PFSK-1 (cell line): Measurements from ENCODE around the gene L3MBTL4.

Source experiments
- FOXP2 ChIP-seq: optimal IDR thresholded peaks from 2 replicates; pipeline ENCODE3; 2011; ENCODE audit warnings: borderline replicate concordance, control low read depth, inconsistent platforms; ENCODE audit not compliant: insufficient read depth; ENCODE audit errors: extremely low read length, extremely low read depth
- POLR2AphosphoS5 ChIP-seq: IDR thresholded peaks from 2 replicates; pipeline ENCODE4 v1.6.1; 2012; ENCODE audit warnings: low read depth, mild to moderate bottlenecking, control low read depth, low read length, moderate library complexity
- REST ChIP-seq, 2 experiments: IDR thresholded peaks; 2 replicates each; pipeline versions ENCODE4 v1.6.1 to v1.8.0; 2011 to 2012; ENCODE audit warnings: low read depth in 2 of 2, low read length in 2 of 2, control low read depth in 1 of 2, inconsistent platforms in 1 of 2, mild to moderate bottlenecking in 1 of 2, moderate library complexity in 1 of 2; ENCODE audit not compliant: insufficient read depth in 1 of 2
- SIN3A ChIP-seq: IDR thresholded peaks from 2 replicates; pipeline ENCODE4 v1.6.1; 2012; ENCODE audit warnings: mild to moderate bottlenecking, low read length, moderate library complexity, borderline replicate concordance; ENCODE audit not compliant: insufficient read depth
- TAF1 ChIP-seq: IDR thresholded peaks from 2 replicates; pipeline ENCODE4 v1.6.1; 2012; ENCODE audit warnings: low read length, control low read depth, borderline replicate concordance; ENCODE audit not compliant: insufficient read depth

The L3MBTL4 gene

DNA sequence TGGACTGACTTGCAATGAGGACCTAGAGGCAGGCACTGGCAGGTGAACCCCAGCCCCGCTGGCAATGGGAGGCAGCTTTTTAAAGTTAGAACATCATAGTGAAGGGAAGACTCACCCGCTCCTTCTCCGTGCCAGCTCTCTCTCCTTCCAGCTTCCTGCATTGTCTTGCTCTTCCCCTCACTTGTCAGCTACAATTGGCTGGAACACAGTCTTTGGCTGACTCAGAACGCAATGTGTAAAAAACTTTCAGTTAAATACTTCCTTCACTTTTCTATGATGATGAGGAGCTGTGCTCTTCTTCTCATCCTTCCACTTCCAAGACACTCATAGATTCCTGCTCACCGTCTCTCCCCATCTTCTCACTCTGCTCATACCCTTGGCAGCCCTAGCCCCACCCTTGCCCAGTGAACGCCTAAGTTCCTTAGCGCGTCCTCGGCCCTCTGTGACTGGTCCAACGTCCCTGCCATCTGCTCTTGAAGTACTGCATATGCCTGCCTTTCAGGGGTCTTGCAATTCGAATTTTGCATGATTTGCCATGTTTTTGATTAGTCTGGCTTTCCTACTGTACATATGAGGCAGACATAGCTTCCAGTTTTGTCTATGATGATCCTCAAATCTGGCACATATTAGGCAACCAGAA is 401.4 kb downstream of the L3MBTL4 start:
- no peak for TF ChIP-seq TAF1
- no peak for TF ChIP-seq FOXP2
- no peak for TF ChIP-seq POLR2AphosphoS5
- TF ChIP-seq REST (IDR thresholded peaks at IDR 0.05; ENCODE audit: insufficient read depth in 1 of 2, low read depth in 2 of 2, low read length in 2 of 2), result no peak
- TF ChIP-seq SIN3A, result no peak

- TF ChIP-seq SIN3A (no peak), POLR2AphosphoS5 (no peak), FOXP2 (no peak), REST (IDR thresholded peaks at IDR 0.05; ENCODE audit: insufficient read depth in 1 of 2, low read depth in 2 of 2, low read length in 2 of 2) (no peak), TAF1 (no peak)
Measured at GRCh38 chr18:6010921-6011320, 403.8 kb downstream of the L3MBTL4 start.

DNA sequence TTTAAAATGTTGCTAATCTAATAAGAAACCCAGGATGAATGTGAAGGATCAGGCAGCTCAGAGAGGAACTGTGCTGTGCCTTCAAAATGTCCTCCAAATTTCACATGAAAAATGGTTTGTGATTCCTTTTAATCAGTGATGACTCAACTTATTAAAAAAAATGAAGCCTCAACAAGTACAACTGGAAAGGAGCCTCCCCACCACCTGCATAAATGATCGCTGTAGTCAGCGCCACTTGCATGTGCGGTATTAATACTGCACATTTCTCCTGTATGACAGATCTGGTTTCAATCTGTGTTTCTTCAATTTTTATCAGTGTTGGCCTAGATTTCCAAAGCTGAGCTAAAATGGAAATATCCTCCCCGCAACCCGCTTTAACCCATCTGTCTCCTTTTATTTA is 404.4 kb downstream of the L3MBTL4 start:
- no peak for TF ChIP-seq SIN3A
- TF ChIP-seq REST (IDR thresholded peaks at IDR 0.05; ENCODE audit: insufficient read depth in 1 of 2, low read depth in 2 of 2, low read length in 2 of 2), result no peak
- no peak for TF ChIP-seq TAF1

- no peak for TF ChIP-seq REST (IDR thresholded peaks at IDR 0.05; ENCODE audit: insufficient read depth in 1 of 2, low read depth in 2 of 2, low read length in 2 of 2)
- no peak for TF ChIP-seq TAF1
- no peak for TF ChIP-seq SIN3A
- no peak for TF ChIP-seq POLR2AphosphoS5
- TF ChIP-seq FOXP2, result no peak
Measured at GRCh38 chr18:6009756-6010155, 405.0 kb downstream of the L3MBTL4 start.

DNA sequence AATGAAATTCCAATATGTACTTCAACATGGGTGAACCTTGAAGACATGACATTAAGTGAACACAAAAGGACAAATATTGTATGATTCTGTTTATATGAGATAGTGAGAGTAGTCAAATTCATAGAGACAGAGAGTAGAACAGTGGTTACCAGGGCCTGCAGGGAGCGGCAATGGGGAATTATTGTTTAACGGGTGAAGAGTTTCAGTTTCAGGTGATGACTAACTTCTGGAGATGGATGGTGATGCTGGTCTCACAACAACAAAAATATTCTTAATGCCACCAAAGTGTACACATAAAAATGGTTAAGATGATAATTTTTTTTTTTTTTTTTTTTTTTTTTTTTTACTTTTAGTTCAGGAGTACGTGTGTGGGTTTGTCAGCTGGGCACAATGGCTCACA is 410.0 kb downstream of the L3MBTL4 start:
- no peak for TF ChIP-seq TAF1
- TF ChIP-seq POLR2AphosphoS5, result no peak
- TF ChIP-seq SIN3A, result no peak
- no peak for TF ChIP-seq FOXP2
- TF ChIP-seq REST (IDR thresholded peaks at IDR 0.05; ENCODE audit: insufficient read depth in 1 of 2, low read depth in 2 of 2, low read length in 2 of 2), result no peak
